Brain microvascular endothelial cell (primary cell): Measurements from ENCODE around the gene RFK.

Experiments used
- DNase-seq: peaks from one replicate; pipeline ENCODE4 v3.0.0-alpha.2; 2020
- H3K27ac ChIP-seq: fragments of 250-450 bp; sonication (Bioruptor Pico); 2 replicates; pipeline ENCODE4 v1.5.1; 2020; ENCODE audit warnings: mild to moderate bottlenecking, moderate library complexity
- H3K27me3 ChIP-seq: fragments of 250-450 bp; sonication (Bioruptor Pico); replicated peaks from 2 replicates; pipeline ENCODE4 v1.5.1; 2020; ENCODE audit warnings: mild to moderate bottlenecking
- H3K36me3 ChIP-seq: fragments of 250-450 bp; sonication (Bioruptor Pico); replicated peaks from 2 replicates; pipeline ENCODE4 v1.5.1; 2020; ENCODE audit warnings: mild to moderate bottlenecking
- H3K4me3 ChIP-seq: 2 replicates; pipeline ENCODE4 v1.5.1; 2011; ENCODE audit warnings: low read depth, mild to moderate bottlenecking, control low read depth, low read length, moderate library complexity
- in situ Hi-C: cut with HindIII; loops from 2 replicates; pipeline ENCODE4 v1.10.0; 2017; ENCODE audit warnings: low sequenced_read_pairs, low pct_ligation_motif_present
- TF ChIP-seq, protein P1 (sequence below): IDR thresholded peaks from 2 replicates; pipeline ENCODE4 v1.5.1; 2011; ENCODE audit warnings: low read depth, mild to moderate bottlenecking, moderate library complexity, low read length, control low read depth, inconsistent platforms; ENCODE audit errors: missing control alignments

RFK gene

DNA sequence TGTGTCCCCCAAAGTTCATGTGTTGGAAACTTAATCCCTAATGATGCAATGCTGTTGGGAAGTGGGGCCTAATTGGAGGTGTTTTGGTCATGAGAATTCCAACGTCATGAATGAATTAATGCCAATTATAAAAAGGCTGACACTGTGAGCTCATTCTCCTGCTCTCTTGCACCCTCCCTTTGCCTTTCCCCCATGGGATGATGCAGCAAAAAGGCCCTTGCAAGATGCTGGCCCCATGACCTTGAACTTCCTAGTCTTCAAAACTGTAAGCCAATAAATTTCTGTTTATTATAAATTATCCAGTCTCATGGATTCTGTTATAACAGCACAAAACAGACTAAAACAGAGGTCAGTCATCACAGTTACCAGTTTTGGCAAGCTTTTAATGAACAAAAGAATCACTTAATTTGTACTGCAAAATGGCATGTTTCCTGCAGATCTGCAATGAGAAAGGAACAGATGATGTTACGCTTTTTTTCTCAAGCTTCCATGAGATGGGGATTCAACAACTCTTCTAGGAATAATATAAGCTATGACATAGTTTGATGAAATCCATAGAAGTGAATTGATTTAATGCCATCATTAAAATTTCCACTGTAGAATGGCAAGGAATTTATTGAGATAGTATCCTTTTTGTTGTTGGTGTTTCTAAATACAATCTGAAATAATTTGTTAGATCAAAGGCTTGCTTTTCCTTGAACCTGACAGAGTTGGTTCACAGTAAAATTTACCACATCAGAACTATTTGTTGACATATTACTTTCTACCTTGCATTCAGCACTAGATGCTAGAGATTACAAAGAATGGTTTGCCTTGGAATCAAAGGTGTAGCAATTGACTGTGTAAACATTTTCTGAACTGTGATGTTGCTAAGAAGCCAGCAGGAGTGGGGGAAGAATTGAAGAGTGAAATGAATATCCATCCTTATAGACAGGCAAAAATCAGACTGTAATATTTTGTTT lies 29.3 kb upstream of the RFK start:
- H3K36me3 ChIP-seq, result no peaks in the 10 kb centered on the region
- in situ Hi-C loops, result no loop called here
- H3K27ac ChIP-seq, result no peak overlapping the region
- no peak overlapping the region for H3K4me3 ChIP-seq
- DNase-seq, result no peak
- no peaks in the 10 kb centered on the region for H3K27me3 ChIP-seq
- TF ChIP-seq, protein P1, sequence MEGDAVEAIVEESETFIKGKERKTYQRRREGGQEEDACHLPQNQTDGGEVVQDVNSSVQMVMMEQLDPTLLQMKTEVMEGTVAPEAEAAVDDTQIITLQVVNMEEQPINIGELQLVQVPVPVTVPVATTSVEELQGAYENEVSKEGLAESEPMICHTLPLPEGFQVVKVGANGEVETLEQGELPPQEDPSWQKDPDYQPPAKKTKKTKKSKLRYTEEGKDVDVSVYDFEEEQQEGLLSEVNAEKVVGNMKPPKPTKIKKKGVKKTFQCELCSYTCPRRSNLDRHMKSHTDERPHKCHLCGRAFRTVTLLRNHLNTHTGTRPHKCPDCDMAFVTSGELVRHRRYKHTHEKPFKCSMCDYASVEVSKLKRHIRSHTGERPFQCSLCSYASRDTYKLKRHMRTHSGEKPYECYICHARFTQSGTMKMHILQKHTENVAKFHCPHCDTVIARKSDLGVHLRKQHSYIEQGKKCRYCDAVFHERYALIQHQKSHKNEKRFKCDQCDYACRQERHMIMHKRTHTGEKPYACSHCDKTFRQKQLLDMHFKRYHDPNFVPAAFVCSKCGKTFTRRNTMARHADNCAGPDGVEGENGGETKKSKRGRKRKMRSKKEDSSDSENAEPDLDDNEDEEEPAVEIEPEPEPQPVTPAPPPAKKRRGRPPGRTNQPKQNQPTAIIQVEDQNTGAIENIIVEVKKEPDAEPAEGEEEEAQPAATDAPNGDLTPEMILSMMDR, result no peak

DNA sequence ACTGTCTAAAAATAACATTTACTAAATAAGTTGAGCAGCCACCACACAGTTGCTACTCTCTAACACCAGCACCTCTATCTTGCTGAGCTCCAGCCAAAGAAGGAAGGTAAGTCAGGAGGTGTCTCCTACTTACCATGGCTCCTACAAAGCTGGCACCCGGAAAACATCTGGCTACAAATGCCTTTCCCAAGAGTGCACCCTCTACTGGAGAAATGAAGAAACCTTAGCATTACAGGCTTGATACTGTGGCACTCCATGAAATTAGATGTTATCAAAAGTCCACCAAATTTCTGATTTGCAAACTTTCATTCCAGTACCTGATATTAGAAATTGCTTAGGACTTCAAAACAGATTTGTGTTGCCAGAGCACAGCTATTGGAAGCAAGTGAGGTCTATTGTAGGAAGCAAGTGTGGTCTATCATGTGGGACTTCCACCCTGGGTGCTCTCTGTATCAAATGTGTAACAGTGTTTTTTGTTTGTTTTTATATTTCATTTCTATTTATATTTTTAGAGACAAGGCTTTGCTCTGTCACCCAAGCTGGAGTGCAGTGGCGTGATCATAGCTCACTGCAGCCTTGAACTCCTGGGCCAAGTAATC lies 25.7 kb upstream of the RFK start:
- TF ChIP-seq, protein P1, result peak; percentile 78
- no peak overlapping the region for H3K27ac ChIP-seq
- H3K4me3 ChIP-seq, result no peak overlapping the region
- H3K36me3 ChIP-seq, result no peaks in the 10 kb centered on the region
- in situ Hi-C loops, result no loop called here
- no peaks in the 10 kb centered on the region for H3K27me3 ChIP-seq
- no peak for DNase-seq

DNA sequence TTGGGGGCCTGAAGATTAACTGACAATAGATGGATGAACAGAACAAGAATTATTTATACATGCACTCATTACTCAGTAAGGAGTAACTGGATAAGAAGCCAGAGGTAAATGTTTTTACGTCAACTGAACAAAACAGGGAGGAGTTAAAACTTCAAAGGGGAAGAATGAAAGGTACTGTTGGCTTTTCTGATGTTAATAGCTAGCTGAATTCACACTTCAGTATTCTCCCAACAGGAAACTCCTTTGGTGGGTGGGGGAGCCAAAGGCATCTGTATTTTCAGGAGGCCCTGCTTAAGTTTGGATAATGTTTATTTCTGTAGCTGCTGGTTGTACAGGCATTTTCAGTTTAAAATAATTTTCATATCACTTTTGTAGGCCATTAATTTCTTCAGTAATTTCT lies 23.2 kb upstream of the RFK start:
- no peaks in the 10 kb centered on the region for H3K36me3 ChIP-seq
- in situ Hi-C loops, result no loop called here
- H3K27me3 ChIP-seq, result no peaks in the 10 kb centered on the region

DNA sequence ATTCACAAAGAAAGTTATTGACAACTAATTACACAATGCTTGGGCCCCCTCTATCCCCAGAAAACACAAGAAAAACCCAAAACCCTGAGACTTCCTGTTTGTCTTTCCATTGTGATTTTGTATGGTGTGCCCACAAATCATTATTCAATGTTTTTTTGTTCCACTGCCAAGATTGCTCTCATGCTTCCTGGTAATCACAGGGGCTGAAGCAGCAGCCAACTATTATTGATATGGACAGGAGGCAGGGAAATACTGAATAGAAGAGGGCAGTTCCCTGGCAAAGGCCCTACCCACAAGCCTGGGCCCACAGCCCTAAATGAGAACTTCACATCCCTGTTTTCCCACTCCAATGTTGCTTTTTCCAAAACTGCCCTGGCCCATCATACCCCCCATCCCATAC lies 21.5 kb upstream of the RFK start:
- H3K36me3 ChIP-seq, result no peaks in the 10 kb centered on the region
- TF ChIP-seq, protein P1, result no peak
- DNase-seq, result no peak
- H3K27ac ChIP-seq, result no peak overlapping the region
- in situ Hi-C loops, result no loop called here
- H3K27me3 ChIP-seq, result no peaks in the 10 kb centered on the region
- no peak overlapping the region for H3K4me3 ChIP-seq

More for the DNA sequence above, 23.2 kb upstream of the RFK start:
- TF ChIP-seq, protein P1, result no peak
- DNase-seq, result no peak
- Histone ChIP-seq H3K27ac (no peak overlapping the region), H3K4me3 (no peak overlapping the region)

DNA sequence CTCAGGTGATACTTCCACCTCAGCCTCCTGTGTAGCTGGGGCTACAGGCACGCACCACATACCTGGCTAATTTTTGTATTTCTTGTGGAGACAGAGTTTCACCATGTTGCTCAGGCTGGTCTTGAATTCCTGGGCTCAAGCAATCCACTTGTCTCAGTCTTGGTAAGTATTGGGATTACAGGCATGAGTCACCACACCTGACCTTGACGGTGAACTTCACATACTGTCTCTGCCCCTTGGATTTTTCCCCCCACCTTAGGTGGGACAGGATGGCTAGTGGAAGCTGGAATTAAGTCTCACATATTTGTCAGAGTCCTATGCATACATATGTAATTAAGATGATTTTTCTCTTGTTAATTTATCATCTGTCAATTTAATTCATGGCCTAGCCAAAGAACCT lies 20.9 kb upstream of the RFK start:
- Histone ChIP-seq H3K36me3 (no peaks in the 10 kb centered on the region), H3K27me3 (no peaks in the 10 kb centered on the region), H3K4me3 (no peak overlapping the region), H3K27ac (no peak overlapping the region)
- DNase-seq, result no peak
- TF ChIP-seq, protein P1, result no peak
- in situ Hi-C loops, result no loop called here
